Kidney (tissue), 14 donors: Measurements from ENCODE around the gene APOL2. TPM values are rescaled to one million over a fixed set of nuclear protein-coding genes. Genes with fewer than 3 reads are reported as not detected.
"Not testable (repeated sequence)": the region's sequence is repeated elsewhere in the genome, so short reads cannot be mapped to it uniquely, and the experiment has no call there.

ENCODE experiments used
- DNase-seq, 5 donors: peaks; one replicate each; pipeline ENCODE4 v3.0.0-alpha.2; 2013 to 2020
- FAIRE-seq: peaks from 2 replicates; lab custom pipeline; 2012; peaks lifted over from hg19 to GRCh38; lab: Jason Lieb, UNC
- H3K27ac ChIP-seq, 2 donors: one replicate each; pipeline ENCODE4 v1.7.0; 2013; ENCODE audit warnings: low read depth in 2 of 2, low read length in 2 of 2, inconsistent platforms in 1 of 2
- H3K27me3 ChIP-seq: one replicate; pipeline ENCODE4 v1.7.1; 2013; ENCODE audit warnings: low read length, inconsistent platforms; ENCODE audit not compliant: control insufficient read depth, insufficient read depth
- H3K36me3 ChIP-seq, 3 donors: one replicate each; pipeline versions ENCODE4 v1.7.0 to v1.7.1; 2013; ENCODE audit warnings: low read length in 3 of 3, control low read depth in 1 of 3, inconsistent platforms in 1 of 3; ENCODE audit not compliant: insufficient read depth in 3 of 3, control insufficient read depth in 2 of 3
- H3K4me1 ChIP-seq, 3 donors: one replicate each; pipeline versions ENCODE4 v1.7.0 to v1.7.1; 2013; ENCODE audit warnings: low read length in 3 of 3, inconsistent platforms in 1 of 3, low read depth in 1 of 3; ENCODE audit not compliant: control insufficient read depth in 2 of 3, insufficient read depth in 2 of 3
- H3K4me3 ChIP-seq, 3 donors: one replicate each; pipeline versions ENCODE4 v1.7.0 to v1.8.1; 2013; ENCODE audit warnings: low read length in 3 of 3, control low read depth in 1 of 3, inconsistent platforms in 1 of 3
- H3K9ac ChIP-seq, 3 donors: one replicate each; pipeline versions ENCODE4 v1.7.0 to v1.7.1; 2013; ENCODE audit warnings: low read length in 3 of 3, control low read depth in 1 of 3, inconsistent platforms in 1 of 3
- H3K9me3 ChIP-seq, 3 donors: one replicate each; pipeline versions ENCODE4 v1.7.0 to v1.7.1; 2013; ENCODE audit warnings: low read length in 3 of 3, control low read depth in 1 of 3, inconsistent platforms in 1 of 3; ENCODE audit not compliant: control insufficient read depth in 2 of 3, insufficient read depth in 1 of 3
- CTCF ChIP-seq: IDR thresholded peaks from 3 replicates; pipeline ENCODE4 v1.5.1; 2012; ENCODE audit warnings: mild to moderate bottlenecking, moderate library complexity, borderline replicate concordance; ENCODE audit not compliant: insufficient read depth; ENCODE audit errors: extremely low read depth
- intact Hi-C: fragments of 100-400 bp; cut with DNase I; formaldehyde crosslinking; loops from one replicate; pipeline ENCODE4 v1.11.1; 2022
- polyA plus RNA-seq: library from polyadenylated mRNA; stranded (reverse); fragments of 350-450 nt; fragmentation: Illumina TruSeq; extraction: RNeasy Lipid Tissue Mini Kit (QIAGEN cat#74804); gene quantifications from one replicate; pipeline ENCODE4 v1.2.3, GENCODE V29; 2014; ENCODE audit warnings: low read depth, low replicate concordance; ENCODE audit not compliant: insufficient read depth
- total RNA-seq: library from RNA; stranded (reverse); fragmentation: NEBNext Ultra II Directional; extraction: Animal tissue kit (Norgen Biotek cat#: 25700); gene quantifications from one replicate; pipeline ENCODE4 v1.2.1, GENCODE V29; 2021
- donor health status: control.
- donor health status: control.
- donor health status: control.
- donor health status: control.
- donor health status: control.
- donor health status: DM: yes; HTN: yes; CAD: no.
- donor health status: Normal renal cell carcinoma (clear cell type).

Gene APOL2
- total and polyA plus RNA-seq, 2 donors from 2014 or later: 34.8 to 48.8 TPM

- intact Hi-C loops: no loop called here
- H3K4me3 ChIP-seq: peak within 1 kb of the TSS in 2 of 3 donors; percentile 67 to 77
- H3K27me3 ChIP-seq: no peaks in the 10 kb centered on the region
- H3K36me3 ChIP-seq: no peaks in the 10 kb centered on the region
- TF ChIP-seq CTCF: no peak
- DNase-seq: peak in 2 of 5 donors; percentile 23 to 79
- H3K9me3 ChIP-seq: no peaks in the 10 kb centered on the region
- FAIRE-seq: no peak
- H3K27ac ChIP-seq: peak within 1 kb of the TSS; percentile 51 to 67
- peak within 1 kb of the TSS in 2 of 3 donors; percentile 3 to 85 for H3K9ac ChIP-seq
- peaks cover 0 to 13% (median 0%) of the 10 kb centered on the region in 3 donors for H3K4me1 ChIP-seq
These were observed 13.6 kb upstream of the APOL2 start, which contains the start of gene APOL1 for GRCh38 chr22:36252754-36253522. Gene APOL1, plus strand, starts transcription at chr22:36253133. Its CDS starts 1,823 bp downstream, at chr22:36254956.

GRCh38 chr22:36251979-36252608, 12.8 kb upstream of the APOL2 start:
- H3K27me3 ChIP-seq, H3K9me3 ChIP-seq, H3K27ac ChIP-seq, H3K9ac ChIP-seq, H3K4me3 ChIP-seq, intact Hi-C loops, FAIRE-seq, DNase-seq, H3K36me3 ChIP-seq: not testable (repeated sequence)
- H3K4me1 ChIP-seq: peaks cover 0 to 10% (median 0%) of the 10 kb centered on the region in 3 donors

GRCh38 chr22:36250292-36250960, 11.1 kb upstream of the APOL2 start:
- H3K4me3 ChIP-seq, FAIRE-seq, H3K36me3 ChIP-seq, DNase-seq, H3K27me3 ChIP-seq, intact Hi-C loops, H3K9me3 ChIP-seq, H3K27ac ChIP-seq, H3K9ac ChIP-seq: not testable (repeated sequence)
- peaks cover 0 to 10% (median 0%) of the 10 kb centered on the region in 3 donors for H3K4me1 ChIP-seq

- no peak overlapping the region for H3K9ac ChIP-seq
- no peaks in the 10 kb centered on the region for H3K9me3 ChIP-seq
- H3K27me3 ChIP-seq: no peaks in the 10 kb centered on the region
- DNase-seq: no peak
- intact Hi-C loops: no loop called here
- no peak overlapping the region for H3K4me3 ChIP-seq
- TF ChIP-seq CTCF: no peak
- H3K27ac ChIP-seq: no peak overlapping the region
- FAIRE-seq: no peak
- no peaks in the 10 kb centered on the region for H3K36me3 ChIP-seq
- peaks cover 0 to 10% (median 0%) of the 10 kb centered on the region in 3 donors for H3K4me1 ChIP-seq
These were observed 9.8 kb upstream of the APOL2 start for GRCh38 chr22:36249160-36249559.
